ENCODE measurements around the gene E4F1. TPM values are rescaled to one million over a fixed set of nuclear protein-coding genes. Genes with fewer than 3 reads are reported as not detected.
"Not testable (repeated sequence)": the region's sequence is repeated elsewhere in the genome, so short reads cannot be mapped to it uniquely, and the experiment has no call there.

E4F1 gene
- total and polyA plus RNA-seq, 2 donors (not counting 1 experiment from before 2014, with no cell fraction given), result 6.7 to 31.2 TPM

DNA sequence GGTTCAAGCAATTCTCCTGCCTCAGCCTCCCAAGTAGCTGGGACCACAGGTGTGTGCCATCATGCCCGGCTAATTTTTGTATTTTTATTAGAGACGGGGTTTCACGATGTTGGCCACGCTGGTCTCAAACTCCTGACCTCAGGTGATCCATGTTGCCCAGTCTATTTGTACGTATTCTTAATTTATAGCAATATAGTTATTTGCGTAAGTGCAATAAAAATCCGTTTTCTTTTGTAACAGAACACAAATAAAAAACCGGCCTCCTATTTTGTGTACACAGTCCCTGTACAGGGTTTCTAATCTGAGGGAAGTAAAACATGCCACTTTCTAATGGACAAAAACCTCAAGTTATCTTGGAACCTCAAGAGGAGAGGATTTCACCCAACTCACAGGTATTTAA, 36.9 kb downstream of the E4F1 start:
- Histone ChIP-seq H2AFZ (ENCODE audit: low read length) (no peak overlapping the region), H3K36me3 (ENCODE audit: control insufficient read depth, insufficient read depth, low read length) (peaks cover 32% of the 10 kb centered on the region), H3K4me1 (ENCODE audit: control insufficient read depth, extremely low read depth, insufficient read depth, low read length) (no peaks in the 10 kb centered on the region), H3K4me2 (ENCODE audit: extremely low read depth, insufficient read depth, low read length) (no peak overlapping the region), H4K20me1 (ENCODE audit: control insufficient read depth, extremely low read depth, insufficient read depth, low read length) (peaks cover 4% of the 10 kb centered on the region), H3K9me3 (ENCODE audit: control insufficient read depth, insufficient read depth, low read depth, low read length) (no peaks in the 10 kb centered on the region), H3K27me3 (ENCODE audit: control insufficient read depth, insufficient read depth, low read length) (no peaks in the 10 kb centered on the region), H3K27ac (ENCODE audit: insufficient read depth, low read length) (no peak overlapping the region), H3K9ac (ENCODE audit: insufficient read depth, low read length) (no peak overlapping the region), H3K4me3 (replicated peaks in 1 of 4; ENCODE audit: control extremely low read depth in 1 of 4, insufficient read depth in 1 of 4, low read depth in 3 of 4, low read length in 4 of 4) (no peak overlapping the region), H3K79me2 (ENCODE audit: control insufficient read depth, insufficient read depth, low read length) (peaks cover 49% of the 10 kb centered on the region)
- TF ChIP-seq CTCF (conservative IDR thresholded peaks at IDR 0.05 in 1 of 2, IDR thresholded peaks at IDR 0.05 in 1 of 2; ENCODE audit: low read depth in 1 of 2, low read length in 2 of 2), result no peak
- no peak for DNase-seq (ENCODE audit: low read depth in 2 of 2)

DNA sequence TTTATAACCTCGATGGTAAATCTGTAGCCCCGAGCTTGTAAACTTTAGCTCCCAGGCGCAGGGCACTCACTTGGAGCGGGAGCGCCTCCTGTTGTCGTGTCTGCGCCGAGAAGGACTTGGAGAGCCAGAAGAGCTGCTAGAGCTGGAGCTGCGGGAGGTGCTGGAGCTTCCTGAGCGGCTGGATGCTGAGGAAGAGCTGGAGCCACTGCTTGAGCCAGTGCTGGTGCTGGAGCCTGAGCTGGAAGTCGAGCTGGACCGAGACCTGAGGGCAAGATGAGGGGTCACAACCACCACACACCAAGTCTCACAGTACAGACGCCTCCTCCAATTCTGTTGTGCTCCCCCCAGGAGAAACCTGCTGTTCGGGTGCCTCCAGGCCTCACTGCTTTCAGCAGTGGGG, 39.6 kb downstream of the E4F1 start:
- H3K4me2 ChIP-seq (ENCODE audit: extremely low read depth, insufficient read depth, low read length); H3K4me1 ChIP-seq (ENCODE audit: control insufficient read depth, extremely low read depth, insufficient read depth, low read length); H3K9me3 ChIP-seq (ENCODE audit: control insufficient read depth, insufficient read depth, low read depth, low read length); H3K27ac ChIP-seq (ENCODE audit: insufficient read depth, low read length); DNase-seq (ENCODE audit: low read depth in 2 of 2); H3K27me3 ChIP-seq (ENCODE audit: control insufficient read depth, insufficient read depth, low read length); H3K9ac ChIP-seq (ENCODE audit: insufficient read depth, low read length); H3K4me3 ChIP-seq (replicated peaks in 1 of 4; ENCODE audit: control extremely low read depth in 1 of 4, insufficient read depth in 1 of 4, low read depth in 3 of 4, low read length in 4 of 4); H4K20me1 ChIP-seq (ENCODE audit: control insufficient read depth, extremely low read depth, insufficient read depth, low read length); H2AFZ ChIP-seq (ENCODE audit: low read length): not testable (repeated sequence)
- H3K79me2 ChIP-seq (ENCODE audit: control insufficient read depth, insufficient read depth, low read length), result peaks cover 63% of the 10 kb centered on the region
- H3K36me3 ChIP-seq (ENCODE audit: control insufficient read depth, insufficient read depth, low read length), result peaks cover 17% of the 10 kb centered on the region

DNA sequence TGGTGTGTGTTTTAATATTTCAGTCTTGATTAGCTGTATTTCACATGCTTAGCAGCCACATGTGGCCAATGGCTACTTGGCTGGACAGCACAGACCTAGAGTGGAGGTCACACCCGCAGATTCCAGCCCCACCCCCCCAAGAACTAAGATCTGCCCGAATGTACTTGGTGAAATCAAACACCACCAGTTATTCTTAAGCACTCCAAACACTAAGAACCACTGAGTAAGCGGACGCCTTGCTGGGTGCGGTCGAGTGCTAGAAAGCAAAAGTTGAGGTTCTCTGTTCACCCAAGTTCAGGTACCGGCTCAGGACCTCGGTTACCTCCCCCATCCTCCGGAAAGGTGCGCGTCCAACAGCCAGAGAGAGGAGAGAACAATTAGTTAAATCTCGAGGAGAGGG, 43.5 kb downstream of the E4F1 start:
- Histone ChIP-seq H3K4me3 (replicated peaks in 1 of 4; ENCODE audit: control extremely low read depth in 1 of 4, insufficient read depth in 1 of 4, low read depth in 3 of 4, low read length in 4 of 4) (peak overlapping the region; percentile 71 to 89 (median 83)), H3K36me3 (ENCODE audit: control insufficient read depth, insufficient read depth, low read length) (peaks cover 11% of the 10 kb centered on the region), H3K4me2 (ENCODE audit: extremely low read depth, insufficient read depth, low read length) (peak overlapping the region; percentile 72), H3K27ac (ENCODE audit: insufficient read depth, low read length) (peak overlapping the region; percentile 99), H3K79me2 (ENCODE audit: control insufficient read depth, insufficient read depth, low read length) (peaks cover 74% of the 10 kb centered on the region), H3K9ac (ENCODE audit: insufficient read depth, low read length) (peak overlapping the region; percentile 92)
- not testable (repeated sequence) for H3K4me1 ChIP-seq (ENCODE audit: control insufficient read depth, extremely low read depth, insufficient read depth, low read length); H4K20me1 ChIP-seq (ENCODE audit: control insufficient read depth, extremely low read depth, insufficient read depth, low read length); H3K27me3 ChIP-seq (ENCODE audit: control insufficient read depth, insufficient read depth, low read length); H3K9me3 ChIP-seq (ENCODE audit: control insufficient read depth, insufficient read depth, low read depth, low read length); H2AFZ ChIP-seq (ENCODE audit: low read length)
- peak; percentile 30 to 45 for DNase-seq (ENCODE audit: low read depth in 2 of 2)

- H3K27me3 ChIP-seq (ENCODE audit: control insufficient read depth, insufficient read depth, low read length); H3K36me3 ChIP-seq (ENCODE audit: control insufficient read depth, insufficient read depth, low read length); H4K20me1 ChIP-seq (ENCODE audit: control insufficient read depth, extremely low read depth, insufficient read depth, low read length); H3K9me3 ChIP-seq (ENCODE audit: control insufficient read depth, insufficient read depth, low read depth, low read length); DNase-seq (ENCODE audit: low read depth in 2 of 2); H3K4me1 ChIP-seq (ENCODE audit: control insufficient read depth, extremely low read depth, insufficient read depth, low read length): not testable (repeated sequence)
- Histone ChIP-seq H3K9ac (ENCODE audit: insufficient read depth, low read length) (peak overlapping the region; percentile 92), H2AFZ (ENCODE audit: low read length) (peak overlapping the region; percentile 73), H3K4me3 (replicated peaks in 1 of 4; ENCODE audit: control extremely low read depth in 1 of 4, insufficient read depth in 1 of 4, low read depth in 3 of 4, low read length in 4 of 4) (peak overlapping the region; percentile 71 to 89 (median 83)), H3K79me2 (ENCODE audit: control insufficient read depth, insufficient read depth, low read length) (peaks cover 69% of the 10 kb centered on the region), H3K4me2 (ENCODE audit: extremely low read depth, insufficient read depth, low read length) (peak overlapping the region; percentile 72), H3K27ac (ENCODE audit: insufficient read depth, low read length) (peak overlapping the region; percentile 99)
Measured at GRCh38 chr16:2267505-2267912, 44.1 kb downstream of the E4F1 start.

Measured in fibroblast of lung (primary cell).